Peyer's patch (tissue), 4 donors: Measurements from ENCODE around the gene CPVL. TPM values are rescaled to one million over a fixed set of nuclear protein-coding genes. Genes with fewer than 3 reads are reported as not detected.

Source experiments
- DNase-seq, 3 donors: peaks; one replicate each; pipeline ENCODE4 v3.0.0-alpha.2; 2017 to 2019
- H3K27ac ChIP-seq, 4 donors: fragments of 200-600 bp; sonication (generic); one replicate each; pipeline ENCODE4 v1.5.1; 2016 to 2019
- H3K27me3 ChIP-seq, 2 donors: fragments of 200-600 bp; sonication (generic); one replicate each; pipeline ENCODE4 v1.5.1; 2019
- H3K36me3 ChIP-seq, 3 donors: fragments of 200-600 bp; sonication (generic); one replicate each; pipeline ENCODE4 v1.5.1; 2016 to 2019
- H3K4me1 ChIP-seq, 4 donors: fragments of 200-600 bp; sonication (generic); one replicate each; pipeline ENCODE4 v1.5.1; 2016 to 2019
- H3K4me3 ChIP-seq, 4 donors: fragments of 200-600 bp; sonication (generic); 1 replicate in 3 of 4; 2 replicates in 1 of 4; pipeline ENCODE4 v1.5.1; 2016 to 2019; ENCODE audit warnings: mild to moderate bottlenecking in 1 of 4
- H3K9me3 ChIP-seq, 4 donors: fragments of 200-600 bp; sonication (generic); one replicate each; pipeline ENCODE4 v1.5.1; 2016 to 2019; ENCODE audit warnings: mild to moderate bottlenecking in 1 of 4
- CTCF ChIP-seq, 6 experiments: fragments of 450-650 bp in 4 of 6; fragments of 200-600 bp in 2 of 6; sonication (generic) in 1 of 6; IDR thresholded peaks; one replicate each; pipeline ENCODE4 v1.5.1; 2017 to 2019; ENCODE audit warnings: antibody characterized with exemption in 6 of 6, mild to moderate bottlenecking in 3 of 6, moderate library complexity in 1 of 6
- POLR2A ChIP-seq, 2 donors: fragments of 450-650 bp; IDR thresholded peaks; one replicate each; pipeline ENCODE4 v1.5.1; 2017; ENCODE audit warnings: antibody characterized with exemption in 2 of 2, mild to moderate bottlenecking in 2 of 2, moderate library complexity in 2 of 2
- total RNA-seq, 4 donors: library from RNA; depleted of rRNA; stranded (reverse); fragments of >200 nt; gene quantifications; one replicate each; pipeline ENCODE4 v1.1.0, GENCODE V29; 2016

The CPVL gene
- total RNA-seq, 4 donors from 2014 or later = 2.5 to 16.5 (median 8.0) TPM

GRCh38 chr7:29038463-29038862 lies 107.9 kb downstream of the CPVL start:
- no peaks in the 10 kb centered on the region for H3K36me3 ChIP-seq
- H3K9me3 ChIP-seq = no peaks in the 10 kb centered on the region
- H3K27me3 ChIP-seq = no peaks in the 10 kb centered on the region
- H3K27ac ChIP-seq = no peak overlapping the region
- TF ChIP-seq CTCF (IDR thresholded peaks at IDR 0.05) (no peak), POLR2A (IDR thresholded peaks at IDR 0.05) (no peak)
- H3K4me1 ChIP-seq = no peaks in the 10 kb centered on the region
- no peak overlapping the region for H3K4me3 ChIP-seq
- no peak for DNase-seq

GRCh38 chr7:29035044-29035740 lies 111.1 kb downstream of the CPVL start:
- no peaks in the 10 kb centered on the region for H3K27me3 ChIP-seq
- DNase-seq = no peak

GRCh38 chr7:29033584-29033983 lies 112.8 kb downstream of the CPVL start:
- Histone ChIP-seq H3K27me3 (no peaks in the 10 kb centered on the region), H3K36me3 (no peaks in the 10 kb centered on the region), H3K27ac (no peak overlapping the region), H3K4me1 (no peaks in the 10 kb centered on the region), H3K9me3 (no peaks in the 10 kb centered on the region), H3K4me3 (no peak overlapping the region)
- no peak for TF ChIP-seq CTCF (IDR thresholded peaks at IDR 0.05)
- TF ChIP-seq POLR2A (IDR thresholded peaks at IDR 0.05) = no peak
- DNase-seq = no peak

More at GRCh38 chr7:29035044-29035740, 111.1 kb downstream of the CPVL start:
- H3K9me3 ChIP-seq = no peaks in the 10 kb centered on the region
- no peak overlapping the region for H3K27ac ChIP-seq
- H3K36me3 ChIP-seq = no peaks in the 10 kb centered on the region
- TF ChIP-seq POLR2A (IDR thresholded peaks at IDR 0.05) (no peak), CTCF (IDR thresholded peaks at IDR 0.05) (no peak)
- H3K4me1 ChIP-seq = no peaks in the 10 kb centered on the region
- H3K4me3 ChIP-seq = no peak overlapping the region

- TF ChIP-seq CTCF (IDR thresholded peaks at IDR 0.05) (no peak), POLR2A (IDR thresholded peaks at IDR 0.05) (no peak)
Measured at GRCh38 chr7:29032146-29032545, 114.2 kb downstream of the CPVL start.

GRCh38 chr7:29030781-29031275 lies 115.5 kb downstream of the CPVL start:
- no peak overlapping the region for H3K4me3 ChIP-seq

More at GRCh38 chr7:29032146-29032545, 114.2 kb downstream of the CPVL start:
- Histone ChIP-seq H3K27me3 (no peaks in the 10 kb centered on the region), H3K4me1 (no peaks in the 10 kb centered on the region), H3K27ac (no peak overlapping the region), H3K36me3 (no peaks in the 10 kb centered on the region), H3K9me3 (no peaks in the 10 kb centered on the region), H3K4me3 (no peak overlapping the region)
- no peak for DNase-seq

More at GRCh38 chr7:29030781-29031275, 115.5 kb downstream of the CPVL start:
- H3K4me1 ChIP-seq = no peaks in the 10 kb centered on the region
- no peaks in the 10 kb centered on the region for H3K36me3 ChIP-seq
- TF ChIP-seq CTCF (IDR thresholded peaks at IDR 0.05) (no peak), POLR2A (IDR thresholded peaks at IDR 0.05) (no peak)
- H3K27ac ChIP-seq = no peak overlapping the region
- H3K27me3 ChIP-seq = no peaks in the 10 kb centered on the region
- H3K9me3 ChIP-seq = peaks cover 0 to 3% (median 0%) of the 10 kb centered on the region in 4 donors
- no peak for DNase-seq
